SW 1271 (cell line): ENCODE results near the gene RASSF3.
"Not testable (repeated sequence)": the region's sequence is repeated elsewhere in the genome, so short reads cannot be mapped to it uniquely, and the experiment has no call there.

Experiments used
- DNase-seq, 2 experiments: peaks; one replicate each; lab custom pipeline; 2025; lab: John Stamatoyannopoulos, UW

RASSF3 gene

DNA sequence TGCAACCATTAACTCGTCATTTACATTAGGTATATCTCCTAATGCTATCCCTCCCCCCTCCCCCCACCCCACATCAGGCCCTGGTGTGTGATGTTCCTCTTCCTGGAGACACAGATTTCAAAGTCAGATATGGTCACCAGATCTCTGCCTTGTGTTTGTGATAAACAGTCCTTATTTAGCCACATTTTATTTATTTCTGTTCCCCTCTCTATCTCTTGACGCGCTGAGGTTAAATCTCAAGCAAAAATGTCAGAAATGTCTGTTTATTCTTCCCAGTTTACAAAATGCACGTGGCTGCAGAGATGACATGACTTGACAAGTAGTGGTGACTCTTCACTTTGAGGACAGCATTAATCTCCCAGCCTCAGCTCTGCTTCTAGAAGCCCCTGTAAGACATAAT, 11.5 kb upstream of the RASSF3 start:
- DNase-seq = no peak

DNA sequence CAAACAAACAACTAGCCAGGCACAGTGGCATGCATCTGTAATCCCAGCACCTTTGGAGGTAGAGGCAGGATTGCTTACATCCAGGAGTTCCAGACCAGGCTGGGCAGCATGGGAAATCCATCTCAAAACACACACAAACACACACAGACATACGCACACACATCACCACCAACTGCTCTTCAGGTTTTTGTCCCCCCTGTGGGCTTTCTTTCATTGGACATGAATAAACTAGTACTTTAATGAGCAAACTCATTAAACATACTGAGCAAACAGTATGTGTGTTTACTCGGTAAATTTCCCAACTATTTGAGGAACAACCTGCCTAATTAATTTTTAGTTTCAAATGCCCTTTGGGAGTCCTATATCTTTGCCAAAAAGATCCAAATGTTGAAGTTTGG, 10.1 kb upstream of the RASSF3 start:
- DNase-seq = no peak

DNA sequence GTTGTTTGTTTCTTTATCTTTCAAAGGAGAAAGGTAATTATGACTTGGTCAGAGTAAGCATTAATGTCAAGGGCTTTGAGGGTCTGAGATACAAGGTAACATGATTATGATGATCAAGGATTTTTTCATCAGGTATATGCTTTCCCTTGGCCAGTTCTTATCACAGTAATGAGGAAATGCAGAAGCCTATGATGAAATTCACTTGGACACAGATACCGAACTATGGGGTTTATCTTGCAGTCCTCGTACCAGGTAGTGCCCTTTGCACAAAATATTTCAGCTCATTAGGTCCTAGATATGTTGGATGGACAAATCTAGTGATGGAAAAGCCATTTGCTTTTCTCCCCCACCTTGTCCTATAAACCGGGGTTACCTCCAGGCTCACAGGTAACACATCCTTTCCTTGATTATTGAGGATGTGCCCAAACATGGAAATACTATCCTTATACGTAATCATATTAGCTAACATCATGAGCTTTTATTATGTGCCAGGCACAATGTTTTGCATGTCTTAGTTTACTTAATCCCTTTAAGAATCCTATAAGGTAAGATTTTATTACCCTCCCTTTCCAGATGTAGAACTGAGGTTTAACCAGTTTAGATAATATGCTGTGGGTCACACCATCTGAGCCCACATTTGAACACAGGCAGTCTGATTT, 7.0 kb upstream of the RASSF3 start:
- no peak for DNase-seq

DNA sequence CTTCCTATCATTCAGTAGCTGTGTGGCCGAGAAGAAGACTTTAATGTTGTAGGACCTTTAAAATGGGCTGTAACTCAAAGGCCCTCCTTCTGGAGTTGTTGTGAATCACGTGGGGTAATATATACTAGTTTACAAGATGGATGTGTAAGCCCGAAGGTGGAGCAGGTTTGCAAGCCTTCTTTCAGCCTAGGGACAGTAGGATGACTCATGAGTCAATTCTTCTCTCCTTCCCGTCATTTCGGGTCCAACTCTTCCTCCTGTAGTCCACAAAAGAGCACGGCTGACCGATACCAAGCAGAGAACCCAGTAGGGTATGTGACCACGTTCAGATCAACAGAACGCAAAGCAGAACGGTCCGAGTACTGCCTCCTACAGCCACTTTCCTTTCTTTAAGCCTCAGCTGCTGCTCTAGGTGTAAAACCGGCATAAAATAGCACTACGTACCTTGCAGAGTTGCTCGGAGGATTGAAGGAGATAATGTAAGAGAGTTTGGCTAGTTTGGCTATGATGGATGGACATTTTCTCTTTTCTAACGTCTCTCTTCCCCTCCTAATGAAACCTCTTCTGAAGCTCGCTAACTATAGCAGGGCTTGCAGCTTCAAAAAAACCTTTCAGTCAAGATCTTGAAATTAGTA, 1.3 kb upstream of the RASSF3 start:
- DNase-seq = peak; percentile 59 to 90

DNA sequence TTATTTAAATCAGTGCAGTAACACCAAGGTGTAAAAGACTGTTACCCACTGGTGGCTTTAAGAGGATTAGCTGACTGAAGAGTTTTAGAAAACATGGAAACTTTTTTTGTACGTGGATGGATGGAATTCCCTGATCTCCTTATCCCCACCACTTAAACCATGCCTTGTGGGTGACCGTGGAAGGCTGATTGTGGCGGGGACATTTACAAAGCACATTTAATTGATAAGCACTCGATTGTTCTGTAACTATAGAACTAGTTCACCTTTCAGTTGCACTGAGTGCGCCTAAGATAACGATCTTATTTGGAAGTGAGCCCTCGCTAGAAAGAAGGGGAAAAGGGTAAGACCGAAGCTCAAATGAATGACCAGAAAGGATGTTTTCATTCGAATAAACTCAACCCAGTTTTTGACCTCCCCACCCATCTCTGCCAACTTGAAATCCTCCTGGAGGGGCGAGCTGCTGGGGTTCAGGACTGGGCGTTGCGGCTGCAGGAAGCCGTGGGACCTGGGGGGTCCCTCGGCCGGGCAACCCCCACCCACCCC, 688 bp upstream of the RASSF3 start:
- DNase-seq = peak in 1 of 2 experiments; percentile 71

DNA sequence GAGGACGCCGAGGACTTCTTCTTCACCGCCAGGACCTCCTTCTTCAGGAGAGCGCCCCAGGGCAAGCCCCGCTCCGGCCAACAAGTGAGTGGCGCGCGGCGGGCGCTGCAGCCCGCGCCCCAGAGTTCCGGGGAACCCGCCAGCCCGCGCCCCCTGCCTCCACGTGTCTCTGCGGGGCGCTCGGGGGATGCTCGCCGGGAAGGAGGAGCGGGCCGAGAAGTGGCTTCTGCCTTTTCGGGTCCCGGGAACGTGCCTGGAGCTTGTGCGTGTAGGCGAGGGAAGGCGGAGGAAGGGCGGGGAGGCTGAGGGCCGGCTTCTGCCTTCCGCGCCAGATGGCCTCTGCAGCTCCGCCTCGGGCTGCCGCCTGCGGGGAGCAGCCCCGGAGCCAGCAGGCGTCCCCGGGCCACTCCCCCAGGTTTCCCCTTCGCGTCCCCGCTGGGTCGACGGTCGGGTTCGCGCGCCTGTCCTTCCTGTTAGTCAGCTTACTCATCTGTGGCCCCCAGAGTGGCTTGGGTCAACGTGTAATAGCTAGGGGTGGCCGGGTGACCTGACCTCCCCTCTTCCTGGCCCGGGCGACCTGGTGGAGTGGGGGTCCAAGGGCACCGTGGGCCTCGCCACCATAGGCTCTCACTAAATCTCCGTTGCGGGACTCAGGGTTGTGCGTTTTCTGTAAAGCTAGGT, 505 bp downstream of the RASSF3 start:
- peak; percentile 45 to 60 for DNase-seq

DNA sequence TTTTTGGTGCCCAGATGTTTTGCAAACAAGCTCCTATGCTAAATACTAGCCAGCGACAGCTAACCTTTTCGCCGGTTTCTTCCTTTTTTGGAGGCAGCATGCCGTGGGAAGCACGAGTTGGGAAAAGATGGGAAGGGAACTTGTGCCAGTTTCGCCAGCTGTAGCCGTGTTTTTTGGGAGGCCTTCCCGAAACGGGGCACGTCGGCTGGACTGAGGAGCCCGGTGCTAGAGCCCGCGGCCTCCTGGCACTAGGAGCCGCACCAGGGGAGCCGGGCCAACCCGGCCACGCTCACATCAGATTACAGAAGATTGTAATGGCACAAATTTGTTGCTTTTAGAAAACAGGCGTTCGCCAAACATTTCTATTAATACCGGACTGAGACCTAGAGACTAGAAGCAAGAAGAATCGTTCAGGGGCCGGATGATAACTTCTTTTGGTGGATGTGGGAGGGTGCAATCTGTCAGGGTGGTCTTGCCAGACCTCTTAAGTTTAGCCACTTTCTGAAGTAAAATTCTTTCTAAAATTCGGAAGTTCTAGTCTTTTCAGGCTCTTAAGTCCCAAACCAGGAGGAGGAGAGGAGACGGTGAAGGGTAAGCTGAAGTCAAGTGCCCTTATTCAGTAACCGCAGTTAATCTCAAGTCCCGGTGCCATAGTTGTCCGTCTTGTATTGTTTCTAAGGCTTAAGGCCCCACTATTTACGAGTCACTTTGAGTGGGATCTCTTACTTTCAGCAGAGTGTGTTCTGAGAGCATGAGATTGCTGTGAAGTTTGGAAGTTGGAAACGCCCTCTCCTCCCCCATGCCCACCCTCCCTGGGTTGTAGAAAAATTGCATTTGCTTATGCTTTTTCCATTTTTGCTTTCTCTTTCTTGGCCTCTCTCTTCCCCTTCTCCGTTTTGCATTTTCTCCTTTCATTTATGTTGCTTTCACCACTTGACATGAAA, 1.3 kb downstream of the RASSF3 start:
- peak in 1 of 2 experiments; percentile 52 for DNase-seq

DNA sequence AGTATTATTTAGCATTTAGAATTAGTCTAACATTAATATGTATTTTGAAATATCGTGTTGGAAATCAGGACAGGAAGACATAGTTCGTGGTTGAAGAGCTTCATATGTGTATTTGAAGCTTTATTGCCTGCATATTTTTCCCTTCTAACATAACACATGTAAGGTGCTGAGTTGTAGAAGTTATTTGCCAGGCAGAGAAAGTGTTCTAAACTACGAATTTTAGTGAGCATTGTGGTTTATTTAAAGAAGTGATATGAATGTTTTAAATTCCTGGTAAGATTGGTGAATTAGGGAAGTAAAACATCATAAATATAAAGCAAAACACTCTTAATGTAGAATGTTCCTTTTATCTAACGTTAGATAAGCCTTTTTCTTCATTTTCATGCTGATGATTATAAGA, 2.5 kb downstream of the RASSF3 start:
- DNase-seq = no peak

DNA sequence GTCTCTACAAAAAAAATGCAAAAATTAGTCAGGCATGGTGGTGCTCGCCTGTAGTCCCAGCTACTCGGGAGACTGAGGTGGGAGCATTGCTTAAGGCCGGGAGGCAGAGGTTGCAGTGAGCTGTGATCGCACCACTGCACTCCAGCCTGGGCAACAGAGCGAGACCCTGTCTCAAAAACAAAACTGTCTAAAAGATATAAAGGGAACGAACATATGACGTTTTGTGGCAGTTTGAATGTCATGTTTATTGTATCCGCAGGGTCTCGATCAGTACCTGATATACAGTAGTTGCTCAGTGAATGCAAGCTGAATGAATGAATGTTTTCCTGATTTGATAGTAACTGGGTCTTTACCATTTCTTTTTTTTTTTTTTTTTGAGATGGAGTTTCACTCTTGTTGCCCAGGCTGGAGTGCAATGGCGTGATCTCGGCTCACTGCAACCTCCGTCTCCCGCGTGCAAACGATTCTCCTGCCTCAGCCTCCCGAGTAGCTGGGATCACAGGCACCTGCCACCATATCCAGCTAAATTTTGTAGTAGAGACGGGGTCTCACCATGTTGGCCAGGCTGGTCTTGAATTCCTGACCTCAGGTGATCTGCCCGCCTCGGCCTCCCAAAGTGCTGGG, 3.6 kb downstream of the RASSF3 start:
- not testable (repeated sequence) for DNase-seq

DNA sequence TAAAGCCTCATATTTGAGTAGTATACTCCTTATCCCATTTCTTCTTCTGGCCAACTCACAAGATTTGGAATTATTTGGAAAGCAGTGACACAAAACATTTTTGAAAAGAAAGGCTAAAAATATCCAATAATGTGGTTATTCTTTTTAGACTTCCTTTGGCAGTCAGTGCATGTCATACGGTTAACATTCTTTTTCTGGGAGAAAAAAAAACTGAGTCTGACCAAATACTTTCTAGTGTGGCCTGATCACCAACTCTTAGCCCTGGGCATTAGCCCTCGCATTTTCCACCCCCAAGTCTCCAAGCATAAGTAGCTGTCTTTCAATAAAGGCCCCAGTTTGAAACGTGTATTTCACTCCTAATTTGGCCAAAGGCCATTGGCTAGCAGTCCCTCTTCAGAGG, 5.9 kb downstream of the RASSF3 start:
- no peak for DNase-seq

DNA sequence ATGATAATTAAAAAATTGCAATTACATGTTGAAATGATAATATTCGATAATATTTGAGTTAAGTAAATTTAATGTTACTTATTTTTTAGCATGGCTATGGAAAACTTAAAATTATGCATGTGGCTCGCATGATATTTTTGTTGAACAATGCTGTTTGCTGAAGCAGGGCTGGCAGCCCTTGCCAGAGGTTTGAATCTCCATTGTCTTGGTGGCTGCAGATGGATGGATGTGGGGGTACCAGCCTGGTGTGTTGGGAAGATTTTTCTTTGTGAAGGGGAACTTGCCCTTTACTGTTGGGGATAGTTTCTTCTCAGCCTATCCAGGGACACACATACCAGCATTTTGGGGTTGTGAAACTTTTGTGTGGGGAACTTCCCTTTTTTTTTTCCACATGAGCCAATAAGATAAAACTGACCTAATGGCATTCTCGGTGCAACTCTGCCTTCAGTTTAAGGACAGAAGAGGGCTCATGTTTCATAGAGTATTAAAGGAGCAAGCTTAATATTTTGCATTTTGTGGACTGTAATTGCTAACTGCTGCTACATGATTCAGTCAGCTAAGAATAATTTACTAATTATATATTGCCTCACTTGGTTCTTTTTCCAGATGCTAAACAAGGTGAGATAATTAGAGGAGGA, 8.8 kb downstream of the RASSF3 start:
- DNase-seq = no peak

DNA sequence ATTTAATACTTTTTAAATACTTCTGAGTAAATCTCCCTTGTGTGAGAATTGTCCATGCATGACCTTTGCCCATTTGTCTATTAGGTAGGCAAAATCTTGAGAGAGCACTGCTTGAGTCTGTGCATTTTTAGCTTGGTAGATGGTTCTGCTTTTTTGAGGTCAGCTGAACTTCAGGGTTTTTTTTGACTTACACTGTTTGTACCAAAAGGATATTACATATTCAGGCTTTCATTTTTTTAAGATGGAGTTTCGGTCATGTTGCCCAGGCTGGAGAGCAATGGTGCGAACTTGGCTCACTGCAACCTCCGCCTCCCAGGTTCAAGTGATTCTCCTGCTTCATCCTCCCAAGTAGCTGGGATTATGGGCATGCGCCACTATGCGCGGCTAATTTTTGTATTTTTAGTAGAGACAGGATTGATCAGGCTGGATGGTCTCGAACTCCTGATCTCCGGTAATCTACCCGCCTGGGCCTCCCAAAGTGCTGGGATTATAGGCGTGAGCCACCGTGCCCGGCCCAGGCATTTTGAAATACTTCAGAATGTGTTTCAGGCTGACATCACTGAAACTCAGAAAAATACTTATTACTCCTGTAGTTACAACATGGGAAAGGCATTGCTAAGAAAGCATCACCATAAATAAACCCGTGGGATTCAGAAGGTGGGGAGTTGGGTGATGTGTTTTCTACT, 11.1 kb downstream of the RASSF3 start:
- no peak for DNase-seq

DNA sequence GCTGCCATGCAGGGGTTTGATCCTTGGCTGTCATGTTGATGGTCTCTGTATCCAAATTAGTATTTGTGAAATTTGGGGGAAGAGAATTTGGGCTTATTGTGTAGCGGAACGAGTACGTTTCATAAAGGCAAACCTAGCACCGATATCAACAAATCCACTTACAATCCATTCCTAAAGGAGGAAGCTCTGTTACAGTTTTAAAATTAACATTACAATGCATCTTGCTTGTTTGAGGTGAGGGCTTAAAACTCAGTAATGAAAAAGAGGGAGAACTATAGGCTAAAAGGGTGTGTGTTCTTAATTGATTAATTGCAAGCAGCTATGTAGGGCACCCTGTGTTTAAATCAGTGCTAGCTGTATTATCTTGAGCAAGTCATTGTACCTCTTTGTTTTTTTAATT, 13.7 kb downstream of the RASSF3 start:
- no peak for DNase-seq

DNA sequence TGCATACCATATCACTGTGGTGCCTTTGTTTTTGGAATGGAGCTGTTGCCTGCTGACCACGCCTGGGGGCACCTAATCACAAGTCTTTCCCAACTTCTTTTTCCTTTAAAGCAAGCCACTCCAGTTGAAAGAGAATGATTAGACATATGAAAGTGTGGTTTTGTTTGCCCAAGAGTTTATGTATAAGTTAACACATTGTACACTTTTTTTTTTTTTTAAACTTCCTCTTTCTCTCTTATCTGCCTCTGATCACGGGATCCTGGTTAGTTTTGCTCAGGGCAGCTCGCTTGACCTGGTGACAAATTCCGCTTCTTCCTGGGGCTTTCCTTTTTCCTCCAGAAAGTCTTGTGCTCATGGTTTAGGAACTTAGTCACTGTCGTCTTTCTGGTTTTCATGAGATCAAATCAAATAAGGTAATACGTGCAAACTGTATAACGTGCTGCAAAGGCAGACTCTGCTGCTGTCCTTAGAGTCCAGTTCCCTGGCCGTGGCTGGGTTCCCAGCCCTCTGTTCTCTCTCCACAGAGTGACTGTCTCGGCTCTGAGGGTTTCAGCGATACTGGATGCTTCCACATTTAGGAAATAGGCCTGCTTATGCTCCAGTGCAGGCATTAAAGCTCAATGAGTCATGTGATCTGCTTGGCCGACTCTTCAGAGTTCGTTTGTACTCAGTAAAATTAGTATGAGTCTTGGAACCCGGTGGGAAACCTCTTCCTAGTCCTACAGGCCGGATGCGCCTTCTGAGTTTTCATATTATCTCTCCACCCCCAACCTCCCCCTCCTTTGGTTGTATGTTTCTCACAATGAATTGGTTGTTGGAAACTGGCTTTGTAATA, 15.2 kb downstream of the RASSF3 start:
- peak; percentile 34 to 89 for DNase-seq

DNA sequence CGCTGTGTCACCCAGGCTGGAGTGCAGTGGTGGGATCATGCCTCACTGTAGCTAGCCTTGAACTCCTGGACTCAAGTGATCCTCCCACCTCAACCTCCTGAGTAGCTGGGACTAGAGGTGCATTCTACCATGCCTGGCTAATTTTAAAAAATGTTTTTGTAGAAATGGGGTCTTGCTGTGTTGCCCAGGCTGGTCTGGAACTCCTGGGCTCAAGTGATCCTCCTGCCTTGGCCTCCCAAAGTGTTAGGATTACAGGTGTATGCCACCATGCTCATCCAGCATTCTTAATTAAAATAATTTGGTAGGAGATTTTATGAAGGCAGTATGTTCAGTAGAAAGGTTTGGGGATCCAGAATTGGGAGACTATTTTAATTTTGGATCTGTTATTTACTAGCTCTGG, 16.3 kb downstream of the RASSF3 start:
- DNase-seq = not testable (repeated sequence)

DNA sequence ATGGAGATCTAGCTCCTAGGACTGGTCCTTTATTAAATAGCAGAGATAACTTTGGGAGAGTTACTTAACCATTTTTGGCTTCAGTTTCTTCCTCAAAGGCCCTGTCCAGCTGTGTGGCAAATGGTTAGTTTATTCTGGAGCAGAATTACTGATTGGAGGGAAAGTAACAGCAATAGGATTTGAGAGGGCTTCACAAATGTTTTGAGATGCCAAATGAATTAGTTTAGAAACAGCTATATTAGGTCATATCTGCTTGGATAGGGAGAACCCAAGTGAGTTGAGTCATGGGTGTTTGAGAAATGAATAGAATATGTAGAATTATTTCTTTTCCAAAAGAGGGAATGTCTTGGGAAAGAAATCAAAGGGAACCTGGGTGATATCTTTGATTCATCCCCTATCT, 17.5 kb downstream of the RASSF3 start:
- no peak for DNase-seq

DNA sequence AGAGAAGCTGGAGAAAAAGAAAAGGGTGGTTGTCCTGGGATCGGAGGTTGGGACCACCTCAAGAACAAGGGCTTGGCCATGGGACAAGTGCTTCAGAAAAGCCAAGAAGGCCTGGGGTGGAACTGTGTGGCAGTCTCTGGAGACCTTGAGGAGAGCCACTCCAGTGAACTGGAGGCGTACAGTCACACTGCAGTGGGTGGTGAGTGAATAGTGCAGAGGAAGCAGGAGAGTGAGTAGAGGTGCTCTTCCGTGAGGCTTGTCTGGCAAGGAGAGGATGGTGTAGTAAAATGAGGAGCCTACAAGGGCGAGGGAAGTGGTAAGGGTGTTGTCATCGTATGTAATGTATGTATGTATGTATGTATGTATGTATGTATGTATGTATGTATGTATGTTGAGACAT, 20.9 kb downstream of the RASSF3 start:
- no peak for DNase-seq

DNA sequence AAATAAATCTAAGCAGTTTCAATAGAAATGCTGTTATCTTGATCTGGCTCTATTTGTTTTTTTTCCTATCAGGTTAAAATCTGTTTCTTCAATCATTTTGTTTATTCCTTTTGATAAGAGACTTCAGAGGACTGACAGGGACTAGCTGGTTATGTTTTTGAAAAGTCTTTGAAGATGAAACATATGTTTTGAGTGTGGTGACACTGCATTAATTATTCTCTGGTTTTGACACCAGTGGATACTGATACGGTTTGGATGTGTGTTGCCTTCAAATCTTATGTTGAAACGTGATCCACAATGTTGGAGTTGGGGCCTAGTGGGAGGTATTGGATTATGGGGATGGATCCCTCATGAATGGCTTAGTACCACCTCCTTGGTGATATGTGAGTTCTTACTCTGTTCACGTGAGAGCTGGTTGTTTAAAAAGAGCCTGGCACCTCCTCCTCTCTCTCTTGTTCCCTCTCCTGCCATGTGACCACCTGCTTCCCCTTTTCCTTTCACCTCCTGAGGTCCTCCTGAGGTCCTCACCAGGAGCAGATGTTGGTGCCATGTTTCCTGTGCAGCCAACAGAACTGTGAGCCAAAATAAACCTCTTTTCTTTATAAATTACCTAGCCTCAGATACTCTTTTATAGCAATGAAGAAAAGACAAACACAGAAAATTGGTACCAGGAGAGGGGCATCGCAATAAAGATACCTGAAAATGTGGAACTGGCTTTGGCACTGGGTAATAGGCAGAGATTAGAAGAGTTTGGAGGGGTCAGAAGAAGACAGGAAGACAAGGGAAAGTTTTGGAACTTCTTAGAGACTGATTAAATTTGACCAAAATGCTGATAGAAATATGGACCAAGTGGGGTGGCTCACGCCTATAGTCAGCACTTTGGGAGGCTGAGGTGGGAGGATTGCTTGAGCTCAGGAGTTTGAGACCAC, 23.0 kb downstream of the RASSF3 start:
- no peak for DNase-seq
